DND-41 (cell line): Measurements from ENCODE around the gene JARID2.

Experiments
- ATAC-seq: fragments of 200-7000 bp; cut with Tn5 transposase; 3 replicates; pipeline ENCODE4 v1.9.1; 2021; ENCODE audit warnings: low read depth; ENCODE audit not compliant: insufficient read depth
- DNase-seq: peaks from one replicate; pipeline ENCODE4 v3.0.0-alpha.2; 2020
- H2AFZ ChIP-seq: 2 replicates; pipeline ENCODE4 v1.6.0; 2012; ENCODE audit warnings: low read depth, low read length
- H3K27ac ChIP-seq: 2 replicates; pipeline ENCODE4 v1.5.1; 2012; ENCODE audit warnings: low read length, inconsistent platforms
- H3K27me3 ChIP-seq: fragments of 200-600 bp; sonication (generic); 2 replicates; pipeline ENCODE4 v1.6.0; 2012; ENCODE audit warnings: low read length, mild to moderate bottlenecking, inconsistent platforms; ENCODE audit not compliant: insufficient read depth, poor library complexity
- H3K36me3 ChIP-seq: 2 replicates; pipeline ENCODE4 v1.5.1; 2012; ENCODE audit warnings: low read length, inconsistent platforms; ENCODE audit not compliant: insufficient read depth
- H3K4me1 ChIP-seq: 2 replicates; pipeline ENCODE4 v1.5.1; 2012; ENCODE audit warnings: mild to moderate bottlenecking, low read length; ENCODE audit not compliant: insufficient read depth
- H3K4me2 ChIP-seq: 2 replicates; pipeline ENCODE4 v1.6.0; 2012; ENCODE audit warnings: mild to moderate bottlenecking, moderate library complexity, low read length, inconsistent platforms; ENCODE audit not compliant: insufficient read depth
- H3K4me3 ChIP-seq, 2 experiments: fragments of 200-600 bp in 1 of 2; shearing (Covaris generic) in 1 of 2; 2 replicates each; pipeline ENCODE4 v1.5.1; 2012 to 2016; ENCODE audit warnings: inconsistent platforms in 2 of 2, low read length in 2 of 2, mild to moderate bottlenecking in 2 of 2, low read depth in 1 of 2, moderate library complexity in 1 of 2
- H3K79me2 ChIP-seq: 2 replicates; pipeline ENCODE4 v1.6.0; 2012; ENCODE audit warnings: low read length, inconsistent platforms; ENCODE audit not compliant: insufficient read depth
- H3K9ac ChIP-seq: 2 replicates; pipeline ENCODE4 v1.6.0; 2012; ENCODE audit warnings: low read depth, mild to moderate bottlenecking, inconsistent platforms, low read length, moderate library complexity
- H3K9me3 ChIP-seq: 2 replicates; pipeline ENCODE4 v1.5.1; 2012; ENCODE audit warnings: low read length, moderate library complexity, mild to moderate bottlenecking, inconsistent platforms; ENCODE audit not compliant: insufficient read depth, severe bottlenecking
- H4K20me1 ChIP-seq: 2 replicates; pipeline ENCODE4 v1.6.0; 2012; ENCODE audit warnings: low read length; ENCODE audit not compliant: insufficient read depth
- CTCF ChIP-seq: IDR thresholded peaks from 2 replicates; pipeline ENCODE4 v1.5.1; 2012; ENCODE audit warnings: borderline replicate concordance, low read length, moderate library complexity, mild to moderate bottlenecking; ENCODE audit not compliant: poor library complexity, severe bottlenecking; ENCODE audit errors: extremely low read depth
- EZH2 ChIP-seq: IDR thresholded peaks from 3 replicates; pipeline ENCODE4 v1.6.1; 2012; ENCODE audit warnings: borderline replicate concordance, low read depth, mild to moderate bottlenecking, moderate library complexity, low read length, inconsistent platforms; ENCODE audit not compliant: severe bottlenecking

Gene JARID2

GRCh38 chr6:15474196-15474595 lies 228.3 kb downstream of the JARID2 start:
- ATAC-seq (no peak), DNase-seq (no peak)
- H3K27me3 ChIP-seq = no peaks in the 10 kb centered on the region
- no peak overlapping the region for H3K9ac ChIP-seq
- peaks cover 3% of the 10 kb centered on the region; the same call in 1 of the 2 replicates for H4K20me1 ChIP-seq
- no peak overlapping the region for H3K4me3 ChIP-seq
- H3K27ac ChIP-seq = no peak overlapping the region
- H3K36me3 ChIP-seq = peaks cover 40% of the 10 kb centered on the region
- no peak overlapping the region for H2AFZ ChIP-seq
- peaks cover 2% of the 10 kb centered on the region; the same call in 1 of the 2 replicates for H3K79me2 ChIP-seq
- TF ChIP-seq EZH2 (no peak), CTCF (no peak)
- no peaks in the 10 kb centered on the region for H3K4me1 ChIP-seq
- H3K9me3 ChIP-seq = no peaks in the 10 kb centered on the region
- H3K4me2 ChIP-seq = no peak overlapping the region

DNA sequence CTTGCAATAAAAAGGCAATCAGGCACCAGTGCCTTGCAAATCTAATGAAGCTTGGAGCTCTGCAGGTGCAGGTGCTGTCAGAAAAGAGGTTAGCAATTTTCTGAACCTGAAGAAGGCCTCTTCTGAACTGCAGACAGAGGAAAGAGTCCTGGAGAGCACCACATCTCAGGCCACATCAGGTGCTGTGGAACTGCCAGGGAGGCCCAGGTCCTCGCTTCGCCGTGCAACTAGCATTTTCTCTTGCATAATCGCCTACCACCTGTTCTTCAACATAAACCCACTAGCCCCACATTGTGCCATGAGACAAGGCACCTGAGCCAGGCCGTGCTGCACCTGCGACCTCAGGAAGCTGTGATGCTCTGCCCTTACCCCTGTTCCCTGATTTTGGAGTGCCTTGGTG lies 229.4 kb downstream of the JARID2 start:
- Histone ChIP-seq H3K27ac (no peak overlapping the region), H2AFZ (no peak overlapping the region), H4K20me1 (peaks cover 3% of the 10 kb centered on the region; the same call in 1 of the 2 replicates), H3K9me3 (no peaks in the 10 kb centered on the region), H3K4me1 (no peaks in the 10 kb centered on the region), H3K4me3 (no peak overlapping the region), H3K9ac (no peak overlapping the region), H3K27me3 (no peaks in the 10 kb centered on the region), H3K79me2 (peaks cover 2% of the 10 kb centered on the region; the same call in 1 of the 2 replicates), H3K4me2 (no peak overlapping the region), H3K36me3 (peaks cover 33% of the 10 kb centered on the region)
- no peak for ATAC-seq
- DNase-seq = no peak
- TF ChIP-seq CTCF (no peak), EZH2 (no peak)

- Histone ChIP-seq H3K9me3 (no peaks in the 10 kb centered on the region), H3K79me2 (peaks cover 2% of the 10 kb centered on the region; the same call in 1 of the 2 replicates), H3K27me3 (no peaks in the 10 kb centered on the region), H3K4me1 (no peaks in the 10 kb centered on the region), H3K36me3 (peaks cover 28% of the 10 kb centered on the region), H3K4me3 (no peak overlapping the region), H3K4me2 (no peak overlapping the region), H3K27ac (no peak overlapping the region), H4K20me1 (peaks cover 3% of the 10 kb centered on the region; the same call in 1 of the 2 replicates), H2AFZ (no peak overlapping the region), H3K9ac (no peak overlapping the region)
- DNase-seq (no peak), ATAC-seq (no peak)
- no peak for TF ChIP-seq EZH2
- no peak for TF ChIP-seq CTCF
Measured at GRCh38 chr6:15475872-15476271, 230.0 kb downstream of the JARID2 start.
